Measurements from ENCODE around the gene TUFM.

GRCh38 chr16:28877655-28878000 lies 31.5 kb upstream of the TUFM start:
- no peak for TF ChIP-seq CTCF (IDR thresholded peaks at IDR 0.05)
- TF ChIP-seq POLR2A (IDR thresholded peaks at IDR 0.05), result no peak
